Osteocyte (in vitro differentiated cells): ENCODE measurements around the gene PLPPR3. TPM values are rescaled to one million over a fixed set of nuclear protein-coding genes. Genes with fewer than 3 reads are reported as not detected.

ENCODE experiments used
- DNase-seq: peaks from one replicate; pipeline ENCODE4 v3.0.0; 2021; ENCODE audit warnings: mixed read lengths; ENCODE audit not compliant: unreplicated experiment; ENCODE audit errors: extremely low spot score
- H3K27ac Mint-ChIP-seq: one replicate; pipeline ENCODE4 v1.8.0; 2021; ENCODE audit warnings: mild to moderate bottlenecking, mixed read lengths; ENCODE audit not compliant: unreplicated experiment
- H3K27me3 Mint-ChIP-seq: one replicate; pipeline ENCODE4 v1.8.0; 2021; ENCODE audit warnings: mixed read lengths; ENCODE audit not compliant: unreplicated experiment
- H3K36me3 Mint-ChIP-seq: one replicate; pipeline ENCODE4 v1.8.0; 2021; ENCODE audit warnings: mixed read lengths; ENCODE audit not compliant: unreplicated experiment
- H3K4me1 Mint-ChIP-seq: one replicate; pipeline ENCODE4 v1.8.0; 2021; ENCODE audit warnings: mixed read lengths; ENCODE audit not compliant: unreplicated experiment
- H3K4me3 Mint-ChIP-seq: one replicate; pipeline ENCODE4 v1.8.0; 2021; ENCODE audit warnings: mild to moderate bottlenecking, moderate library complexity, mixed read lengths; ENCODE audit not compliant: unreplicated experiment
- H3K9me3 Mint-ChIP-seq: one replicate; pipeline ENCODE4 v1.8.0; 2021; ENCODE audit warnings: mixed read lengths; ENCODE audit not compliant: unreplicated experiment
- total RNA-seq: library from RNA; stranded (reverse); gene quantifications from 2 replicates; pipeline ENCODE4 v1.2.1, GENCODE V29; 2021
- TF ChIP-seq, protein P1 (sequence below): fragments of 200-600 bp; sonication (generic); IDR thresholded peaks from 2 replicates; pipeline ENCODE4 v1.5.0; 2021; ENCODE audit warnings: antibody characterized with exemption, mild to moderate bottlenecking, moderate library complexity

PLPPR3 gene
- total RNA-seq, 1 donor from 2014 or later, result 18.2 TPM

DNA sequence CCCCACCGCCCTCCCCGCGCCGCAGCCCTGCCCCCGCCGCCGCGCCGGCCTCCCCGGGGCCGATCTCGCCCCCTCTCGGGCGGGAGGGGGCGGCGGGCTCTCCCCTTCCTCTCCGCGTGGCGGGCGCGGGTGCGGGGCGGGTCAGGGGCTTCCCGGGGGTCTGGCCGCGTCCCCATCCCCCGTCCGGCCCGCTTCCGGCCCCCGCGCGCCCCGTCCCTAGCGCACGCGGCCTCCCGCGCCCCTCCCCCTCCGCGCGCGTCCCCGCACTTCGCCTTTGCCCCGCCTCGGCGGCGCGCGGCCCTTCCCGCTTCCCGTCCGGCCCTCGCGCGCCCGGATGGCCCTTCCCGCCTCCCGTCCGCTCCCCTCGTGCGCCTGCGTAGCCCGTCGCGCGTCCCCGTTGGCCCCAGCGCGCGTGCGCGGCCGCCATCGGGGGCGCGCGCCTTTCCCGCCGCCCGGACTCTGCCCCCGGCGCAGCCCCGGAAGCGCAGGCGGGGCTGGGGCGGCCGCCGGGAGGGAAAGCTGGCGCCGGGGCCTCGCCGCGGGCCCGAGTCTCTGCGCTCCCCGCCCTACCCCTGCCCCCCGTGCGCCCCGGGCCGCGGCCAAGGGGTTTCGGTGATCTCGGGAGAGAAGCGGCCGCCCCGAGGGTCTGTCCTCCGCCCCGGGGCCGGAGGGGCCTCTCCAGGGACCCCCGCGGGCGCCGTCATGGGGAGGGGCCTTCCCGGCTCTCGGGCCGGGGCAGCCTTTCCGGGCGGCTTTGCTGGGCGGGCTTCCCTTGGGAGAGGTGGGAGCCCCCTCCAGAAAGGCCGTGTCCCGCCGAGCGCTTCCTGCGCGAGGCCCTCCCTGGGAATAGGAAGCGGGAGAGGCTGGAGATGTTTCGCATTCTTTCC lies 24.0 kb downstream of the PLPPR3 start:
- peak overlapping the region; percentile 87 for H3K4me3 Mint-ChIP-seq
- TF ChIP-seq, protein P1, sequence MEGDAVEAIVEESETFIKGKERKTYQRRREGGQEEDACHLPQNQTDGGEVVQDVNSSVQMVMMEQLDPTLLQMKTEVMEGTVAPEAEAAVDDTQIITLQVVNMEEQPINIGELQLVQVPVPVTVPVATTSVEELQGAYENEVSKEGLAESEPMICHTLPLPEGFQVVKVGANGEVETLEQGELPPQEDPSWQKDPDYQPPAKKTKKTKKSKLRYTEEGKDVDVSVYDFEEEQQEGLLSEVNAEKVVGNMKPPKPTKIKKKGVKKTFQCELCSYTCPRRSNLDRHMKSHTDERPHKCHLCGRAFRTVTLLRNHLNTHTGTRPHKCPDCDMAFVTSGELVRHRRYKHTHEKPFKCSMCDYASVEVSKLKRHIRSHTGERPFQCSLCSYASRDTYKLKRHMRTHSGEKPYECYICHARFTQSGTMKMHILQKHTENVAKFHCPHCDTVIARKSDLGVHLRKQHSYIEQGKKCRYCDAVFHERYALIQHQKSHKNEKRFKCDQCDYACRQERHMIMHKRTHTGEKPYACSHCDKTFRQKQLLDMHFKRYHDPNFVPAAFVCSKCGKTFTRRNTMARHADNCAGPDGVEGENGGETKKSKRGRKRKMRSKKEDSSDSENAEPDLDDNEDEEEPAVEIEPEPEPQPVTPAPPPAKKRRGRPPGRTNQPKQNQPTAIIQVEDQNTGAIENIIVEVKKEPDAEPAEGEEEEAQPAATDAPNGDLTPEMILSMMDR, result peak; percentile 2
- DNase-seq, result peak; percentile 96
- H3K27me3 Mint-ChIP-seq, result no peaks in the 10 kb centered on the region
- no peaks in the 10 kb centered on the region for H3K9me3 Mint-ChIP-seq
- peaks cover 39% of the 10 kb centered on the region for H3K4me1 Mint-ChIP-seq
- peak overlapping the region; percentile 82 for H3K27ac Mint-ChIP-seq
- peaks cover 15% of the 10 kb centered on the region for H3K36me3 Mint-ChIP-seq

DNA sequence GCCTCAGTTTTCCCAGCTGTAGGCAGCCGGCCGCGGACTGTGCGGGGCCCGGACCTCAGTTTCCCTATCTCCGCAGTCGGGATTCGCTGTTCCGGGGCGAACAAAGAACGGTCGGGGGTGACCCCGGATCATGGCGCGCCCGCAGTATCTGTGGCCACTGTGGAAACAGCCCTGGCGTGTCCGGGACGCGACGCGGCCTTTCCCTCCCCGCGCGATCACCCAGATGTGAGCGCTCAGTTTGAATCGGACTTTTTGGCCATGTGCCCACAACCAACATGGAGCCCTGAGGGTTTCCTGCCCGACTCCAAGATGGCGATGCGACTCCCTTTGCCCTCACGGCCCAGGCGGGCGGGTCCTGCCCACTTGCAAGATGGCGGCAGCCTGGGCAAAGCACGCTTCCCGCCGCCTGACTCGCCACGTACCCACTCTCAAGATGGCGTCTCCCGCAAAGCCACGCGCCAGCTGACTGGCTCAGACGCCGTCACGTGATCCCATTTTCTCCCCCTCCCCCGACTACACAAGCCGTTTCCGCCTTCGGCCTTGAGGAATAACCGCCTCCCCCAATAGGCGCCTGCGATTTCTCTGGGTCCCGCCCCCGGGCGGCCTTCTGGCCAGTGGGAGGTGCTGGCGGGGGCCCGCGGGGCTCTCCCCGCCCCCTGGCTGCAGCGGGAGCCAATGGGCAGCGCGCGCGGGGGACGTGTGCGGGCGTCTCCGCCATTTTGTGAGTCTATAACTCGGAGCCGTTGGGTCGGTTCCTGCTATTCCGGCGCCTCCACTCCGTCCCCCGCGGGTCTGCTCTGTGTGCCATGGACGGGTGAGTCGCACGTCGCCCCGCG lies 24.8 kb downstream of the PLPPR3 start, which contains the start of gene PTBP1:
PTBP1 (plus strand) TSS at position 761 of the 836 bp plus-strand sequence; CDS start at position 807, 46 bp downstream.
- TF ChIP-seq, protein P1, result peak; percentile 26
- Mint-ChIP-seq H3K4me1 (peaks cover 40% of the 10 kb centered on the region), H3K4me3 (peak within 1 kb of the TSS; percentile 89)

DNA sequence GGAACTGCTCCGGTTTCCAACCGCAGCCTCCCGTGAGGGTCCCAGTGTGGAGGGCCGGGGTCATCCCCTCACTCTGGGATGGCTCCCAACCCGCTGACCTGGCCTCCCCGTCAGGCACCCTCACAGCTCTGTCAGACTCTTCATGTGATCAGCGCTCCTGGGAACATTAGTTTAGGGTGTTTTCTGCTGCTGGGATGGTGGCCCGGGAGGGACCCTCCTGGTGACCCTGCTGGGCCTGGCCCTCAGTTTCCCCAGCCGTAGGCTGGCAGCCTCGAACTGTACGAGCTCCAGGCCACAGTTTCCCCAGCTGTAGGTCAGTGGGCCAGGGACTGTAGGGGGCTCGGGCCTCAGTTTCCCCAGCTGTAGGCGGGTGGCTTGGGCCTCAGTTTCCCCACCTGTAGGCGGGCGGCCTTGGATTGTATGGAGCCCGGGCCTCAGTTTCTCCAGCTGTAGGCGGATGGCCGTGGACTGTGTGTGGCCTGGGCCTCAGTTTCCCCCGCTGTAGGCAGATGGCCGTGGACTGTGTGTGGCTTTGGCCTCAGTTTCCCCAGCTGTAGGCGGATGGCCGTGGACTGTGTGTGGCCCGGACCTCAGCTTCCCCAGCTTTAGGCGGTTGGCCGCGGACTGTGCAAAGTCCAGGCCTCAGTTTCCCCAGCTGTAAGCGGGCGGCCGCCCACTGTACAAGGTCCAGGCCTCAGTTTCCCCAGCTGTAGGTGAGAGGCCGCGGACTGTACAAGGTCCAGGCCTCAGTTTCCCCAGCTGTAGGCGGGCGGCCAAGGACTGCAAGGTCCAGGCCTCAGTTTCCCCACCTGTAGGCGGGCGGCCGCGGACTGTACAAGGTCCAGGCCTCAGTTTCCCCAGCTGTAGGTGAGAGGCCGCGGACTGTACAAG lies 25.8 kb downstream of the PLPPR3 start:
- Mint-ChIP-seq H3K27ac (no peak overlapping the region), H3K27me3 (no peaks in the 10 kb centered on the region), H3K4me3 (no peak overlapping the region), H3K9me3 (no peaks in the 10 kb centered on the region), H3K36me3 (peaks cover 13% of the 10 kb centered on the region), H3K4me1 (peaks cover 38% of the 10 kb centered on the region)
- no peak for DNase-seq
- TF ChIP-seq, protein P1, result no peak

More for the DNA sequence above, 24.8 kb downstream of the PLPPR3 start, which contains the start of gene PTBP1:
- Mint-ChIP-seq H3K27me3 (no peaks in the 10 kb centered on the region), H3K27ac (peak within 1 kb of the TSS; percentile 98), H3K9me3 (no peaks in the 10 kb centered on the region), H3K36me3 (peaks cover 13% of the 10 kb centered on the region)
- peak; percentile 100 for DNase-seq

DNA sequence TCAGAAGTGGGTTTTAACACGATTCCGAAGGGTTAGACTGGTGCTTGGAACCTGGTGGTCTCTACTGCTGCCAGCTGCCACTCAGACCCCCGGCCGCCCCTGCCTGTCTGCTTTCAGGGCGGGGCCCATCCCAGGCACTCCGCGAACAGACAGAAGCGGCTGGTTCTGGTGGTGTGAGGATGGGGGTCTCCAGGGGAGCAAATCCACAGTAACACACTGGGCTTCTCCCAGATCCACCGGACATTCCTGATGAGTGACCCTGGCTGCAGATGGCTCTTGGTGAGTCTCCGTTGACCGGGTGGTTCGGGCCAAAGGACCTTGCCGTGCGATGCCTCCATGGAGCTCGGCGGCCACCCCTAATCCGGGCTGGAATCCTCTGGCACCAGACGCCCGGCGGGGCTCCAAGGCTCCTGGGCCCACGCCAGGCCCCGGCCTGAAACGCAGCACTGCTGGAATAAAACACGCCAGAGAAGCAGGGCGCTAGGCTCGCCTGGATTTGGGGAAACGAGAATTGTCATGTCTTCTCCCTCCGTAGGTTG lies 26.6 kb downstream of the PLPPR3 start:
- H3K4me3 Mint-ChIP-seq, result no peak overlapping the region
- no peak overlapping the region for H3K27ac Mint-ChIP-seq
- peaks cover 7% of the 10 kb centered on the region for H3K36me3 Mint-ChIP-seq
- H3K4me1 Mint-ChIP-seq, result peaks cover 30% of the 10 kb centered on the region
- no peaks in the 10 kb centered on the region for H3K27me3 Mint-ChIP-seq
- TF ChIP-seq, protein P1, result no peak
- H3K9me3 Mint-ChIP-seq, result no peaks in the 10 kb centered on the region
- DNase-seq, result no peak
